Mesenchymal stem cell (in vitro differentiated cells and primary cell): Measurements from ENCODE around the gene TAMM41.

Experiments
- DNase-seq: peaks from one replicate; pipeline ENCODE4 v3.0.0-alpha.2; 2013
- H2AFZ ChIP-seq: one replicate; pipeline ENCODE4 v1.6.1; 2013; ENCODE audit warnings: low read depth, mild to moderate bottlenecking, control low read depth, inconsistent platforms, low read length, moderate library complexity
- H2AK5ac ChIP-seq: 2 replicates; pipeline ENCODE4 v1.6.1; 2013; ENCODE audit warnings: low read length, moderate library complexity, mild to moderate bottlenecking, inconsistent platforms; ENCODE audit not compliant: severe bottlenecking
- H2BK120ac ChIP-seq: one replicate; pipeline ENCODE4 v1.6.1; 2013; ENCODE audit warnings: low read depth, mild to moderate bottlenecking, inconsistent platforms, low read length, moderate library complexity
- H2BK12ac ChIP-seq, 2 experiments: one replicate each; pipeline ENCODE4 v1.6.1; 2013; ENCODE audit warnings: inconsistent platforms in 2 of 2, low read length in 2 of 2, mild to moderate bottlenecking in 2 of 2, moderate library complexity in 2 of 2, control low read depth in 1 of 2
- H2BK15ac ChIP-seq: one replicate; pipeline ENCODE4 v1.6.1; 2013; ENCODE audit warnings: mild to moderate bottlenecking, low read depth, inconsistent platforms; ENCODE audit not compliant: poor library complexity, severe bottlenecking
- H2BK5ac ChIP-seq: 2 replicates; pipeline ENCODE4 v1.6.1; 2013; ENCODE audit warnings: low read depth, mild to moderate bottlenecking, low read length, control low read depth, inconsistent platforms; ENCODE audit not compliant: poor library complexity, severe bottlenecking
- H3K14ac ChIP-seq, 2 experiments: one replicate each; pipeline ENCODE4 v1.6.1; 2013; ENCODE audit warnings: inconsistent platforms in 2 of 2, low read length in 2 of 2, control low read depth in 1 of 2, mild to moderate bottlenecking in 1 of 2, moderate library complexity in 1 of 2
- H3K18ac ChIP-seq, 2 experiments: one replicate each; pipeline ENCODE4 v1.6.1; 2013; ENCODE audit warnings: inconsistent platforms in 2 of 2, low read length in 2 of 2, control low read depth in 1 of 2, low read depth in 1 of 2, mild to moderate bottlenecking in 1 of 2
- H3K23ac ChIP-seq, 2 experiments: one replicate each; pipeline ENCODE4 v1.6.1; 2013; ENCODE audit warnings: inconsistent platforms in 2 of 2, low read length in 2 of 2, mild to moderate bottlenecking in 2 of 2, moderate library complexity in 2 of 2, control low read depth in 1 of 2
- H3K27ac ChIP-seq: 2 replicates; pipeline ENCODE4 v1.5.1; 2013; ENCODE audit warnings: mild to moderate bottlenecking, moderate library complexity, low read length, control low read depth, inconsistent platforms; ENCODE audit not compliant: poor library complexity, severe bottlenecking
- H3K27me3 ChIP-seq, 2 experiments: 2 replicates each; pipeline versions ENCODE4 v1.6.1 to v1.7.0; 2013; ENCODE audit warnings: low read length in 2 of 2, mild to moderate bottlenecking in 2 of 2, moderate library complexity in 2 of 2, control low read depth in 1 of 2, inconsistent platforms in 1 of 2; ENCODE audit not compliant: control insufficient read depth in 1 of 2, insufficient read depth in 1 of 2
- H3K36me3 ChIP-seq, 2 experiments: 2 replicates each; pipeline versions ENCODE4 v1.6.1 to v1.7.0; 2013; ENCODE audit warnings: low read length in 2 of 2, control low read depth in 1 of 2, inconsistent platforms in 1 of 2, low read depth in 1 of 2, mild to moderate bottlenecking in 1 of 2; ENCODE audit not compliant: insufficient read depth in 2 of 2, control insufficient read depth in 1 of 2
- H3K4ac ChIP-seq, 2 experiments: one replicate each; pipeline ENCODE4 v1.6.1; 2013; ENCODE audit warnings: inconsistent platforms in 2 of 2, low read length in 2 of 2, mild to moderate bottlenecking in 2 of 2, moderate library complexity in 2 of 2, control low read depth in 1 of 2, low read depth in 1 of 2
- H3K4me1 ChIP-seq: 2 replicates; pipeline ENCODE4 v1.6.1; 2013; ENCODE audit warnings: low read depth, low read length, control low read depth; ENCODE audit not compliant: control insufficient read depth, insufficient read depth
- H3K4me2 ChIP-seq: 2 replicates; pipeline ENCODE4 v1.6.1; 2013; ENCODE audit warnings: low read length, mild to moderate bottlenecking, inconsistent platforms; ENCODE audit not compliant: poor library complexity, severe bottlenecking
- H3K4me3 ChIP-seq, 2 experiments: 2 replicates each; pipeline versions ENCODE4 v1.5.1 to v1.7.0; 2013; ENCODE audit warnings: low read length in 2 of 2, mild to moderate bottlenecking in 2 of 2, control low read depth in 1 of 2, low read depth in 1 of 2; ENCODE audit not compliant: insufficient read depth in 1 of 2
- H3K79me1 ChIP-seq: replicated peaks from 2 replicates; pipeline ENCODE4 v1.6.1; 2013; ENCODE audit warnings: mild to moderate bottlenecking, control low read depth, low read length, inconsistent platforms; ENCODE audit not compliant: poor library complexity, severe bottlenecking
- H3K9ac ChIP-seq: 2 replicates; pipeline ENCODE4 v1.7.0; 2013; ENCODE audit warnings: mild to moderate bottlenecking, low read length, moderate library complexity
- H3K9me3 ChIP-seq: 2 replicates; pipeline ENCODE4 v1.7.0; 2013; ENCODE audit warnings: mild to moderate bottlenecking, low read length; ENCODE audit not compliant: control insufficient read depth
- H4K8ac ChIP-seq: one replicate; pipeline ENCODE4 v1.6.1; 2013; ENCODE audit warnings: inconsistent platforms, mild to moderate bottlenecking, low read length, moderate library complexity
- H4K91ac ChIP-seq: one replicate; pipeline ENCODE4 v1.6.1; 2013; ENCODE audit warnings: mild to moderate bottlenecking, low read length, inconsistent platforms
- WGBS: methylation state at CpG from one replicate; pipeline ENCODE4 v1.1.7; 2013; ENCODE audit warnings: mixed read lengths; 5-methylcytosine and 5-hydroxymethylcytosine counted together

TAMM41 gene

GRCh38 chr3:11769704-11770476 lies 76.8 kb downstream of the TAMM41 start:
- H4K8ac ChIP-seq, result peak overlapping the region; percentile 36
- H2AK5ac ChIP-seq, result peak overlapping the region; percentile 4
- no peak overlapping the region for H2BK120ac ChIP-seq
- no peaks in the 10 kb centered on the region for H3K9me3 ChIP-seq
- H2AFZ ChIP-seq, result no peak overlapping the region
- H2BK15ac ChIP-seq, result no peak overlapping the region
- H3K27ac ChIP-seq, result no peak overlapping the region
- no peaks in the 10 kb centered on the region for H3K36me3 ChIP-seq
- H3K4me2 ChIP-seq, result peak overlapping the region; percentile 40
- H3K4ac ChIP-seq, result no peak overlapping the region
- H4K91ac ChIP-seq, result no peak overlapping the region
- H3K4me3 ChIP-seq, result peak overlapping the region in 1 of 2 experiments; percentile 63
- peak overlapping the region; percentile 51 for H3K9ac ChIP-seq
- no peak overlapping the region for H3K14ac ChIP-seq
- DNase-seq, result no peak
- H3K23ac ChIP-seq, result no peak overlapping the region
- H3K27me3 ChIP-seq, result no peaks in the 10 kb centered on the region
- 92% methylated on average over 10 of the region's 10 CpGs for WGBS
- no peak overlapping the region for H2BK5ac ChIP-seq
- H2BK12ac ChIP-seq, result no peak overlapping the region
- H3K4me1 ChIP-seq, result peaks cover 10% of the 10 kb centered on the region
- H3K18ac ChIP-seq, result no peak overlapping the region
- H3K79me1 ChIP-seq, result no peaks in the 10 kb centered on the region

GRCh38 chr3:11768604-11769003 lies 78.1 kb downstream of the TAMM41 start:
- no peak overlapping the region for H3K4ac ChIP-seq
- H3K4me1 ChIP-seq, result peaks cover 11% of the 10 kb centered on the region
- H3K14ac ChIP-seq, result no peak overlapping the region
- DNase-seq, result no peak
- no peak overlapping the region for H2AK5ac ChIP-seq
- H3K4me3 ChIP-seq, result no peak overlapping the region
- no peaks in the 10 kb centered on the region for H3K9me3 ChIP-seq
- H2BK120ac ChIP-seq, result no peak overlapping the region
- no peak overlapping the region for H3K9ac ChIP-seq
- no peak overlapping the region for H3K4me2 ChIP-seq
- no peak overlapping the region for H3K23ac ChIP-seq
- no peak overlapping the region for H2AFZ ChIP-seq
- H2BK15ac ChIP-seq, result no peak overlapping the region
- H3K27me3 ChIP-seq, result no peaks in the 10 kb centered on the region
- no peak overlapping the region for H4K8ac ChIP-seq
- H2BK5ac ChIP-seq, result no peak overlapping the region
- H2BK12ac ChIP-seq, result no peak overlapping the region
- H4K91ac ChIP-seq, result no peak overlapping the region
- H3K18ac ChIP-seq, result no peak overlapping the region
- H3K79me1 ChIP-seq, result no peaks in the 10 kb centered on the region
- 87% methylated on average over 3 of the region's 3 CpGs for WGBS
- no peak overlapping the region for H3K27ac ChIP-seq
- H3K36me3 ChIP-seq, result no peaks in the 10 kb centered on the region

GRCh38 chr3:11764931-11765363 lies 81.7 kb downstream of the TAMM41 start:
- 37% methylated on average over 5 of the region's 5 CpGs for WGBS
- Histone ChIP-seq H3K14ac (no peak overlapping the region), H3K27me3 (peaks cover 0 to 10% of the 10 kb centered on the region in 2 experiments), H2AK5ac (no peak overlapping the region), H2BK15ac (no peak overlapping the region), H3K4me3 (no peak overlapping the region), H4K91ac (no peak overlapping the region), H3K4me2 (peak overlapping the region; percentile 23), H3K9ac (no peak overlapping the region), H3K23ac (no peak overlapping the region), H3K27ac (no peak overlapping the region), H3K36me3 (no peaks in the 10 kb centered on the region), H3K79me1 (no peaks in the 10 kb centered on the region), H2AFZ (no peak overlapping the region), H2BK5ac (no peak overlapping the region), H3K4ac (no peak overlapping the region), H3K18ac (no peak overlapping the region), H2BK120ac (no peak overlapping the region), H2BK12ac (no peak overlapping the region), H3K4me1 (peaks cover 2% of the 10 kb centered on the region), H4K8ac (no peak overlapping the region), H3K9me3 (no peaks in the 10 kb centered on the region)
- DNase-seq, result peak; percentile 65

GRCh38 chr3:11759996-11760395 lies 86.7 kb downstream of the TAMM41 start:
- Histone ChIP-seq H3K27ac (no peak overlapping the region), H3K4ac (no peak overlapping the region), H3K9me3 (no peaks in the 10 kb centered on the region), H4K8ac (no peak overlapping the region), H3K4me3 (no peak overlapping the region), H2BK5ac (no peak overlapping the region), H3K14ac (no peak overlapping the region), H3K36me3 (no peaks in the 10 kb centered on the region), H3K4me1 (peaks cover 2% of the 10 kb centered on the region), H2AFZ (no peak overlapping the region), H2AK5ac (no peak overlapping the region), H2BK15ac (no peak overlapping the region), H2BK12ac (no peak overlapping the region), H3K27me3 (peaks cover 10 to 27% of the 10 kb centered on the region in 2 experiments), H3K9ac (no peak overlapping the region), H3K18ac (no peak overlapping the region), H4K91ac (no peak overlapping the region), H3K23ac (no peak overlapping the region), H2BK120ac (no peak overlapping the region), H3K79me1 (no peaks in the 10 kb centered on the region), H3K4me2 (no peak overlapping the region)
- no CpG with 5 or more reads among the region's 2 CpGs for WGBS
- no peak for DNase-seq
